GM23338 (cell line): ENCODE results near the gene ADGRD2.

Experiments used
- EZH2 ChIP-seq: fragments of 200-600 bp; sonication (generic); IDR thresholded peaks from one replicate; pipeline ENCODE4 v1.8.0; 2017; ENCODE audit warnings: antibody characterized with exemption, mild to moderate bottlenecking, low read depth; ENCODE audit not compliant: unreplicated experiment
- POLR2AphosphoS5 ChIP-seq: IDR thresholded peaks from 2 replicates; pipeline ENCODE4 v1.6.1; 2016; ENCODE audit warnings: antibody characterized with exemption, low read depth
- TF ChIP-seq, protein P1 (sequence below), 2 experiments: fragments of 200-600 bp in 1 of 2; sonication (generic) in 1 of 2; conservative IDR thresholded peaks; 2 replicates each; pipeline versions ENCODE4 v1.5.1 to v1.6.1; 2016 to 2017; ENCODE audit warnings: antibody characterized with exemption in 2 of 2, low read depth in 2 of 2, mild to moderate bottlenecking in 2 of 2, moderate library complexity in 1 of 2

DNA sequence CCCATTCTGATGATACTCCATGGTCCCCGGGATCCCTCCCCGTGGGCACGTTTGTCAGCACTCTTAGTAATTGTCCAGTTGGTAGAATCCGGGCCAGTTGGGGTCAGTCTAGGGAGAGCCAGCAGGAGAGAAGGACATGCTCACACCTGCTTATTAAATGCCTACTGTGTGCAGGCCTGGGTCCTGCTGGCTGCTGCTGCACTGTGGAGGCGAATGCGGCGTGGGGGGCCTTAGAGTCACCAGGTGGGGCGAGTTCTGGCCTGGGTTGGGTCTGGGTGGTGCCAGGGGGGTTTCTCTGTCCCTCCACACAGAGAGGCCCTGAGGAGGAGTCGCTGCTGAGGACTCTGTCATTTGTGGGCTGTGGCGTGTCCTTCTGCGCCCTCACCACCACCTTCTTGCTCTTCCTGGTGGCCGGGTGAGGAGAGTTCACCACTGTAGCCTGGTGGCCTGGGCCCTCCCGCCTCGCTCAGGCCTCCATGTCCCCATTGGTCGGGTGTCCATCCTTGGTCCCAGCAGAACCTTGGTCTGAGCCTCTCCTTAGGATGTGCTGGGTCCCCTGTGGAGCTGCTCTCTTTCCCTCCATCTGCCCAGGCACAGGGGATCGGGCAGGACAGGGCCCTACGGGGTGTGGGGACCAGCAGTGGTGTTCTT, 17.3 kb downstream of the ADGRD2 start:
- no peak for TF ChIP-seq POLR2AphosphoS5
- TF ChIP-seq, protein P1, sequence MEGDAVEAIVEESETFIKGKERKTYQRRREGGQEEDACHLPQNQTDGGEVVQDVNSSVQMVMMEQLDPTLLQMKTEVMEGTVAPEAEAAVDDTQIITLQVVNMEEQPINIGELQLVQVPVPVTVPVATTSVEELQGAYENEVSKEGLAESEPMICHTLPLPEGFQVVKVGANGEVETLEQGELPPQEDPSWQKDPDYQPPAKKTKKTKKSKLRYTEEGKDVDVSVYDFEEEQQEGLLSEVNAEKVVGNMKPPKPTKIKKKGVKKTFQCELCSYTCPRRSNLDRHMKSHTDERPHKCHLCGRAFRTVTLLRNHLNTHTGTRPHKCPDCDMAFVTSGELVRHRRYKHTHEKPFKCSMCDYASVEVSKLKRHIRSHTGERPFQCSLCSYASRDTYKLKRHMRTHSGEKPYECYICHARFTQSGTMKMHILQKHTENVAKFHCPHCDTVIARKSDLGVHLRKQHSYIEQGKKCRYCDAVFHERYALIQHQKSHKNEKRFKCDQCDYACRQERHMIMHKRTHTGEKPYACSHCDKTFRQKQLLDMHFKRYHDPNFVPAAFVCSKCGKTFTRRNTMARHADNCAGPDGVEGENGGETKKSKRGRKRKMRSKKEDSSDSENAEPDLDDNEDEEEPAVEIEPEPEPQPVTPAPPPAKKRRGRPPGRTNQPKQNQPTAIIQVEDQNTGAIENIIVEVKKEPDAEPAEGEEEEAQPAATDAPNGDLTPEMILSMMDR (conservative IDR thresholded peaks at IDR 0.05; ENCODE audit: low read depth in 2 of 2): no peak
- no peak for TF ChIP-seq EZH2
